BJ (cell line): ENCODE data around the gene NMRK2. TPM values are rescaled to one million over a fixed set of nuclear protein-coding genes. Genes with fewer than 3 reads are reported as not detected.

Source experiments
- CTCF ChIA-PET: fragments of 350-600 bp; formaldehyde crosslinking; extraction: SDS; loops from one replicate; lab custom pipeline; 2021; ENCODE audit warnings: antibody characterized with exemption, inconsistent platforms; lab: Yijun Ruan, JAX
- POLR2A ChIA-PET: fragments of 300-600 bp; sonication (Branson Sonifier 250); formaldehyde crosslinking; extraction: SDS; loops from one replicate; lab custom pipeline; 2021; ENCODE audit warnings: antibody characterized with exemption; lab: Charles Lee
- DNase-seq: peaks from one replicate; pipeline ENCODE4 v3.0.0-alpha.2; 2011; ENCODE audit warnings: low read depth
- H3K27me3 ChIP-seq: 2 replicates; pipeline ENCODE4 v1.6.0; 2011; ENCODE audit warnings: low read length; ENCODE audit not compliant: control insufficient read depth, insufficient read depth
- H3K36me3 ChIP-seq: 2 replicates; pipeline ENCODE4 v1.5.1; 2011; ENCODE audit warnings: low read length; ENCODE audit not compliant: control insufficient read depth, insufficient read depth
- H3K4me3 ChIP-seq: 2 replicates; pipeline ENCODE4 v1.5.1; 2011; ENCODE audit warnings: low read depth, mild to moderate bottlenecking, control low read depth, low read length
- polyA plus RNA-seq: library from polyadenylated mRNA; depleted of rRNA; stranded (reverse); fragments of >200 nt; gene quantifications from 2 replicates; pipeline ENCODE4 v1.2.3, GENCODE V29; 2011
- TF ChIP-seq, protein P1 (sequence below): IDR thresholded peaks from 2 replicates; pipeline ENCODE4 v1.5.1; 2011; ENCODE audit warnings: low read depth, mild to moderate bottlenecking, control low read depth, inconsistent platforms, low read length, moderate library complexity; ENCODE audit not compliant: insufficient read depth

NMRK2 gene
- polyA plus RNA-seq, 1 experiment: not detected

DNA sequence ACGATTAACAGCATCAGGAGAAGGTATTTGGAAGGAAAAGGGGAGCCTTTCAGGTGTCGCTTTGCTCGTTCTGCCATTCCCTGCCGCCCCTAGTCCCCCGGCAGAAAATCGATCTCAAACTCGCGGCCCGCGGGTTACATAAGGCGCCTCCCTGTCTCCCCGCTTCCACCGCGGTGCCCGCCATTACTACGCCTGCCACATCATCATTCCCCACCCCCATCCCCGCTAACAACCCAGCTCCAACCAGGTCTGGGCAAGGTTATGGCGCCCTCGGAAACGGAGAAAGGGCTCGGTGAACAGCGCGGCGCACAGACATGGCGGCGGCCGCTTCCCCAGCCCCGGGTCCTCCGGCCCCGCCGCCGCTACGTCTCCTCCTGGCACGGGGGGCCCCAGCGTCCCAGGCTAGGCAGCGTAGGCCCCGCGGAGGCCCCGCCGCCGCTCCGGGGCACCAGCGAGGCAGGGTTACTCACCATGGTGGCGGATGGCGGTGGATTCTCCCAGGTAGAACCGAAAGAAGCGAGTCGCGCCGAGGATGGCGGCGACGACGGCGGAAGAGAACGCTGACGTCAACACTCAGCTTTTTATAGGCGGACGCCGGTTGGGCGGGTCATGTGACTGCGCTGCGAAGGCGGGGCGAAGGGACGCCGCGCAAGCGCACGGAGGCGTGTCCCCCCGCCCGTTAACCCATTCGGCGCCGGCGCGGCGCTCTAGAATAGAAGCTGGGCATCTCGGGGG lies 52.2 kb downstream of the NMRK2 start, which contains the start of gene EEF2:
EEF2 (minus strand) TSS at position 556 of the 735 bp plus-strand sequence; CDS start at position 473, 83 bp downstream.
- peak within 1 kb of the TSS; percentile 68 for H3K4me3 ChIP-seq
- no peaks in the 10 kb centered on the region for H3K27me3 ChIP-seq
- TF ChIP-seq, protein P1, sequence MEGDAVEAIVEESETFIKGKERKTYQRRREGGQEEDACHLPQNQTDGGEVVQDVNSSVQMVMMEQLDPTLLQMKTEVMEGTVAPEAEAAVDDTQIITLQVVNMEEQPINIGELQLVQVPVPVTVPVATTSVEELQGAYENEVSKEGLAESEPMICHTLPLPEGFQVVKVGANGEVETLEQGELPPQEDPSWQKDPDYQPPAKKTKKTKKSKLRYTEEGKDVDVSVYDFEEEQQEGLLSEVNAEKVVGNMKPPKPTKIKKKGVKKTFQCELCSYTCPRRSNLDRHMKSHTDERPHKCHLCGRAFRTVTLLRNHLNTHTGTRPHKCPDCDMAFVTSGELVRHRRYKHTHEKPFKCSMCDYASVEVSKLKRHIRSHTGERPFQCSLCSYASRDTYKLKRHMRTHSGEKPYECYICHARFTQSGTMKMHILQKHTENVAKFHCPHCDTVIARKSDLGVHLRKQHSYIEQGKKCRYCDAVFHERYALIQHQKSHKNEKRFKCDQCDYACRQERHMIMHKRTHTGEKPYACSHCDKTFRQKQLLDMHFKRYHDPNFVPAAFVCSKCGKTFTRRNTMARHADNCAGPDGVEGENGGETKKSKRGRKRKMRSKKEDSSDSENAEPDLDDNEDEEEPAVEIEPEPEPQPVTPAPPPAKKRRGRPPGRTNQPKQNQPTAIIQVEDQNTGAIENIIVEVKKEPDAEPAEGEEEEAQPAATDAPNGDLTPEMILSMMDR: no peak
- ChIA-PET CTCF (interaction anchor here (0.5 to 2.6 kb wide), 12 partner anchors 9 to 267 kb away, joined by 3 to 10 read pairs (median 4); no protein-coding TSS in a partner anchor), POLR2A (interaction anchor here (0.8 to 2.5 kb wide), 4 partner anchors 14 to 23 kb away, joined by 6 to 18 read pairs (median 7); partner anchors contain the start of genes DAPK3 and PIAS4)
- no peak for DNase-seq
- peaks cover 42% of the 10 kb centered on the region for H3K36me3 ChIP-seq

DNA sequence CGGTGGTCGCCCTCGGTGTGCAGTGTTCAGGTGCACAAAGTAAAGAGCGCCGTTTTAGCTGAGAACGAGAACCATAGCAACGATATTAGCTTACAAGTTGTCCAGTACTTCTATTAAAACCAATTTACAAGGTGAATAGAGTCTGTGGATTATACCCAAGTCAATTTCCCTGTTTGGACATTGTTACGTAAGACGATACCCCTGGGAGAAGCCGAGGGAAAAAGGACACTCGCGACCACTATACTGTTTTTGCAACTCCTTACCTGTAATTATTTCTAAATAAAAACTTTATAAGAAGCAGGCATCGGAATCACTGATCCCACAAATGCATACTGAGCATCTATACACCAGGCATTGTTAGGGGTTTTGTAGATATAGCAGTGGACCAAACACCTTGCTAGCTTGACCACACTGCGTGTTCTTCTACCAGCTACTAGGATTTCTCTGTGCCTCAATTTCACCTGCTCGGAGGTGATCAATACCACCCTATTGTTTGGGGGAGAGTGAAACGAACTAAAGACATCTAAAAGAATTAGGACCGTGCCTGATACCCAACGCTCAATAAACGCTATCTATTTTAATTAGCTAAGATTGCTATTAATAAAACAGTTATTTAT lies 52.9 kb downstream of the NMRK2 start:
- Histone ChIP-seq H3K27me3 (no peaks in the 10 kb centered on the region), H3K36me3 (peaks cover 35% of the 10 kb centered on the region), H3K4me3 (peak overlapping the region; percentile 68)
- TF ChIP-seq, protein P1: no peak
- no peak for DNase-seq
- POLR2A ChIA-PET: interaction anchor here (0.8 to 2.5 kb wide), 3 partner anchors 15 to 22 kb away, joined by 7 to 18 read pairs (median 7); partner anchors contain the start of genes DAPK3 and PIAS4
- CTCF ChIA-PET: interaction anchor here (0.7 to 2.0 kb wide), 8 partner anchors 10 to 267 kb away, joined by 3 to 8 read pairs (median 4); no protein-coding TSS in a partner anchor

DNA sequence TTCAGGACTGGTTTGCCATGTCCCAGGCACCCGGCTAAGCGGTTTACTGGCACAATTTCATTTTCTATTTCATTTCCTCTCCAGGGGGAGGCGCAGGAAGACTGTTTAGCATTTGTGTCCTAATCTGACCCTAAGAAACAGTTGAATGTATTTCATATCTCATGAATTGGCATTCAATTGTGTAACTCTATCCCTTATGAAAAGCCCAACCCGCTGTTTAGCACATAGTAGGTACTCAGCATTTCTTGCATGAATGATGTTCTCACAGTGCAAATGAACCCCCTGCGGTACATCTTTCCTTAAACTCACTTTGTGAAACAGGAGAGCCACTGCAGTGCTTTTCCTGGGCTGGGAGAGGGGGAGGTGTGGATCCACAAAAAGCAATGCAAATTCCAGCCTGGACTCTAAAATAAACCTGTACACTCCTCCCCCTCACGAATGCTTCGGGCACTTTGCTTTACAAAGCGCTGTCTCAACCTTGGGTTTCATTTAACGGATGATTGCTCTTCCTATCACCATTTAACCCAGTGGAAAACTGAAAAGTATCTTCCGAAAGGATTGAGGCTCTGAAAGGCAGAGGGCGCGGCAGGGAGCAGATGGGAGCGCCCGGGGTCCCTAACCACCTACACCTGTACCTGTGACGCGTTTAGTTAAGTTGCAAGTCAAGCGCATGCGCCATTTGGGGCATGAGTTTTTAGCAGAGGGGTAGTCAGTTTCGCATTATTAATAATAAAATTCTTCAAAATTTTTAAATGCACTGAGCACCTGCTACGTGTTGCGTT lies 53.6 kb downstream of the NMRK2 start:
- DNase-seq: no peak
- TF ChIP-seq, protein P1: peak; percentile 63
- ChIA-PET CTCF (interaction anchor here (1.1 to 4.1 kb wide), 10 partner anchors 10 to 221 kb away, joined by 3 to 27 read pairs (median 5); partner anchors contain the start of gene PIAS4), POLR2A (no interaction called here)
- peaks cover 29% of the 10 kb centered on the region for H3K36me3 ChIP-seq
- H3K27me3 ChIP-seq: no peaks in the 10 kb centered on the region
- peak overlapping the region; percentile 68; the same call in 1 of the 2 replicates for H3K4me3 ChIP-seq

DNA sequence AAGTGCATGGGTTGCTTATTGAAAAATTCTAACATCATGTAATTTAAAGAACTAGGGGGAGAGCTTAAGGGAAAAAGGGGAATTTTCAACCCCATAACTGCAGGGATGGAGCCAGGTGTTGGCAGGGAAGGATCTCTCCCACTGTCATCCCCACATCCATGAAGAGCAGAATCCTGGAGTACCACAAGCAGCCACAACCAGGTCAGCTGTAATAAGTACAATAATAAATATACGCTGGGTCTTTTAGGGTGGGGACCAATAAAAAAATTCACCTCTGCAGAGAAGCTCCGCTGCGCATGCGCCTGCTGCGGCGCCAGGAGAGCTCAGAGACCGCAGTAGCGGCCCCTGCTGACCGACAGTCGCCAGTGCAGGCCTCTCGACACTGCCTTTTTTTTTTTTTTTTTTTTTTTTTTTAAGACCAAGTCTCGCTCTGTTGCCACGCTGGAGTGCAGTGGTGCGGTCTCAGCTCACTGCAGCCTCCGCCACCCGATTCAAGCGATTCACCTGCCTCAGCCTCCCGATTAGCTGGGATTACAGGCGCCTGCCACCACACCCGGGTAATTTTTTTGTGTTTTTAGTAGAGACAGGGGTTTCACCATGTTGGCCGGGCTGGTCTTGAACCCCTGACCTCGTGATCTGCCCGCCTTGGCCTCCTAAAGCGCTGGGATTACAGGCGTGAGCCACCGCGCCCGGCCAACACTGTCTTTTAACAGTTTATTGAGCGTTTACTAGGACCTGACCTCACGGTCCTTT lies 54.9 kb downstream of the NMRK2 start:
- Histone ChIP-seq H3K4me3 (no peak overlapping the region), H3K36me3 (peaks cover 15% of the 10 kb centered on the region), H3K27me3 (no peaks in the 10 kb centered on the region)
- POLR2A ChIA-PET: interaction anchor here (0.6 to 1.2 kb wide), 3 partner anchors 19 to 1066 kb away, joined by 3 to 8 read pairs (median 4); no protein-coding TSS in a partner anchor
- TF ChIP-seq, protein P1: peak; percentile 92
- CTCF ChIA-PET: interaction anchor here (0.6 to 4.1 kb wide), 16 partner anchors 9 to 225 kb away, joined by 3 to 27 read pairs (median 4); partner anchors contain the start of genes DAPK3, MRPL54 and PIAS4
- DNase-seq: no peak
